Kidney epithelial cell (primary cell): ENCODE results near the gene PRMT1. TPM values are rescaled to one million over a fixed set of nuclear protein-coding genes. Genes with fewer than 3 reads are reported as not detected.
A peak's percentile ranks its signal among the peaks of the same experiment; 100 is the strongest.

Experiments
- DNase-seq: peaks from one replicate; pipeline ENCODE4 v3.0.0-alpha.2; 2010; ENCODE audit warnings: low read depth
- H3K27me3 ChIP-seq: 2 replicates; pipeline ENCODE4 v1.6.0; 2011; ENCODE audit warnings: low read length; ENCODE audit not compliant: control insufficient read depth, insufficient read depth
- H3K36me3 ChIP-seq: 2 replicates; pipeline ENCODE4 v1.5.1; 2011; ENCODE audit warnings: low read length; ENCODE audit not compliant: control insufficient read depth, insufficient read depth
- H3K4me3 ChIP-seq: 2 replicates; pipeline ENCODE4 v1.5.1; 2011; ENCODE audit warnings: low read depth, mild to moderate bottlenecking, control low read depth, low read length
- total RNA-seq: library from RNA; depleted of rRNA; stranded (reverse); fragments of >200 nt; gene quantifications from 2 replicates; pipeline ENCODE4 v1.2.3, GENCODE V29; 2015
- TF ChIP-seq, protein P1 (sequence below): IDR thresholded peaks from 2 replicates; pipeline ENCODE4 v1.5.1; 2011; ENCODE audit warnings: mild to moderate bottlenecking, moderate library complexity, low read length, control low read depth, inconsistent platforms; ENCODE audit not compliant: insufficient read depth, poor library complexity, severe bottlenecking

The PRMT1 gene
- total RNA-seq, 1 donor from 2014 or later: 284 TPM

DNA sequence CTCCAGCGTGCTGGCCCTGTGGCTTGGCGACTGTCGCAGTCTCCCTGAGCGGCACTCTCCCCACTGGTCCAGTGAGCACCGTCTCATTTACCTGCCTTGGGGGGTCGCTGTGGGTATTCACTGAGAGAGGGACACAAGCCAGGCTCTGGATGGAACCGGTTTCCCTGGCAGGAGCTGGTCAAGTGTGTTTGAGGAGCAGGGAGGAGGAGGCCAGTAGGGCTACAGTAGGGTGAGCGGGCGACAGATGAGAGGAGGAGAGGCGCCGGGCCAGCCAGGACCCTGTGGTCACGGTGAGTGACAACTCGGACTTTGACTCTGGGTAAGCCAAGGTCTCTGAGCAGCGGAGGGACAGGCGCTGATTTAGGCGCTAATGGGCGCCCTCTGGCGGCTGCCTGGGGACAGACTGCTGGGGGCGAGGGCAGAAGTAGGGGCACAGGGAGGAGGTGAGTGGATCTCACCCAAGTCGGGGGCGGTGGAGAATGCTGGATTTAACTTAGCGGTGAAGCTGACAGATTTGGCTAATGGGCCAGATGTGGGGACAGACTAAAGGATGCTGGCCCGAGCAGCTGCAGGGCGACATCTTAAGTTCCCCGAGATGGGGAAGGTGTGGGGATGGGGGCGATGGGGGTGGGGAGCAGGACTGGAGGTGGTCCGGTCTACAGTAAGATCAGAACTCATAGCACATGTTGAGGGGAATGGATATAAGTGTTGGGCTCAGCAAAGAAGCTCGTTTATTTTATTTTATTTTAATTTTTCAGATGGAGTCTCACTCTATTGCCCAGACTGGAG, 4.7 kb upstream of the PRMT1 start:
- no peaks in the 10 kb centered on the region for H3K27me3 ChIP-seq
- TF ChIP-seq, protein P1, sequence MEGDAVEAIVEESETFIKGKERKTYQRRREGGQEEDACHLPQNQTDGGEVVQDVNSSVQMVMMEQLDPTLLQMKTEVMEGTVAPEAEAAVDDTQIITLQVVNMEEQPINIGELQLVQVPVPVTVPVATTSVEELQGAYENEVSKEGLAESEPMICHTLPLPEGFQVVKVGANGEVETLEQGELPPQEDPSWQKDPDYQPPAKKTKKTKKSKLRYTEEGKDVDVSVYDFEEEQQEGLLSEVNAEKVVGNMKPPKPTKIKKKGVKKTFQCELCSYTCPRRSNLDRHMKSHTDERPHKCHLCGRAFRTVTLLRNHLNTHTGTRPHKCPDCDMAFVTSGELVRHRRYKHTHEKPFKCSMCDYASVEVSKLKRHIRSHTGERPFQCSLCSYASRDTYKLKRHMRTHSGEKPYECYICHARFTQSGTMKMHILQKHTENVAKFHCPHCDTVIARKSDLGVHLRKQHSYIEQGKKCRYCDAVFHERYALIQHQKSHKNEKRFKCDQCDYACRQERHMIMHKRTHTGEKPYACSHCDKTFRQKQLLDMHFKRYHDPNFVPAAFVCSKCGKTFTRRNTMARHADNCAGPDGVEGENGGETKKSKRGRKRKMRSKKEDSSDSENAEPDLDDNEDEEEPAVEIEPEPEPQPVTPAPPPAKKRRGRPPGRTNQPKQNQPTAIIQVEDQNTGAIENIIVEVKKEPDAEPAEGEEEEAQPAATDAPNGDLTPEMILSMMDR: peak; percentile 97
- H3K4me3 ChIP-seq: no peak overlapping the region
- no peak for DNase-seq
- no peaks in the 10 kb centered on the region for H3K36me3 ChIP-seq

DNA sequence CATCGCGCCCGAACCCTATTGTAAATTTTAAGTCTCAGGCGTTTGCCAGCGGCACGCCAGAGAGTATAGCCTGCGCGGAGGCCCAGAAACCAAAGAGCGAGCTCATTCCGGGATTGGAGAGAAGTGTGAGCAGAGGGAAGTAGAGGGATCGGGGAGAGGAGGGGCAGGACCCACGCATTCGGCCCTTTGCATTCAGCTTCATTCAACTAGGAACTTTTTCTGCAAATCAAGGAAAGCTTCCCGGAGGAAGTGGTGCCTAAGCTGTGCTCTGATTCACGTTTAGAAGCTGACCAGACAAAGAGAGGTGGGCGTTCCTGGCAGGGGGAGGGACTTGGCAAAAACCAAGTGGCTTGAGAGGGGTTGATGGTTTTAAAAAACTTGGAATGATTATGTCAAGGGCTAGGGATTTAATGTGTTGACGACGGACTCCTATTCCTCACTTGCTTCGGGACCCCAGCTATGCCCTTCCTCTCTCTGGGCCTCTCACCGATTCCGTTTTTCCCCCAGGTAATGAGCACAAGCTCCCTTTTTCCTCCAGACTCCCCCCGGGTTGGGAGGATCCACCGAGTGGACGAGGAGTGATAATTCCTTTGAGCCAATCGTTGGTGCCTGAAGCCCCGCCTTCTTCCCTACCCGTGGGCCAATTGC, 811 bp upstream of the PRMT1 start:
- TF ChIP-seq, protein P1: no peak
- DNase-seq: peak; percentile 81
- Histone ChIP-seq H3K4me3 (peak overlapping the region; percentile 40), H3K27me3 (no peaks in the 10 kb centered on the region), H3K36me3 (no peaks in the 10 kb centered on the region)

DNA sequence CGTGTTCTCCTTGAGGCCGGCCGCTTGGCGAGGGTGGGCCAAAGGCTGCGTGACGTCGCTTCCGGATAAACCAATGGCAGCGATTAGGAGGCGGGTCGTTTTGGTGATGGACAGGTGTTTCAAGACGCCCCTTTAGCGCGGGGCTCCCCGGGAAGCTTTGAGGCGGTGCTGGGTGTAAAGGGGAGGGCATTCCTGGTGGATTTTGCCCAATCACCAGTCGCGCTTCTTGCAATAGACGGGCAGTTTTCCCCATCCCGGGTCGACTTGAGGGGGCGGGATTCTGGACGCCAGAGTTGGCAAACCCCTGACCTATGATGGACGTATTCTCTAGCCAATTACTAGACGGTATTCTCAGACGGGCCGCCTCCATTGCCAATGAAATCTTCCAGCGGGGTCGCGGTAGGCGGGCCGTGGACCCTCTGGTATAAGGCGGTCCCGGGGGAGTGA, 264 bp upstream of the PRMT1 start:
- TF ChIP-seq, protein P1: no peak
- Histone ChIP-seq H3K36me3 (no peaks in the 10 kb centered on the region), H3K4me3 (peak overlapping the region; percentile 81), H3K27me3 (no peaks in the 10 kb centered on the region)
- DNase-seq: peak; percentile 98

DNA sequence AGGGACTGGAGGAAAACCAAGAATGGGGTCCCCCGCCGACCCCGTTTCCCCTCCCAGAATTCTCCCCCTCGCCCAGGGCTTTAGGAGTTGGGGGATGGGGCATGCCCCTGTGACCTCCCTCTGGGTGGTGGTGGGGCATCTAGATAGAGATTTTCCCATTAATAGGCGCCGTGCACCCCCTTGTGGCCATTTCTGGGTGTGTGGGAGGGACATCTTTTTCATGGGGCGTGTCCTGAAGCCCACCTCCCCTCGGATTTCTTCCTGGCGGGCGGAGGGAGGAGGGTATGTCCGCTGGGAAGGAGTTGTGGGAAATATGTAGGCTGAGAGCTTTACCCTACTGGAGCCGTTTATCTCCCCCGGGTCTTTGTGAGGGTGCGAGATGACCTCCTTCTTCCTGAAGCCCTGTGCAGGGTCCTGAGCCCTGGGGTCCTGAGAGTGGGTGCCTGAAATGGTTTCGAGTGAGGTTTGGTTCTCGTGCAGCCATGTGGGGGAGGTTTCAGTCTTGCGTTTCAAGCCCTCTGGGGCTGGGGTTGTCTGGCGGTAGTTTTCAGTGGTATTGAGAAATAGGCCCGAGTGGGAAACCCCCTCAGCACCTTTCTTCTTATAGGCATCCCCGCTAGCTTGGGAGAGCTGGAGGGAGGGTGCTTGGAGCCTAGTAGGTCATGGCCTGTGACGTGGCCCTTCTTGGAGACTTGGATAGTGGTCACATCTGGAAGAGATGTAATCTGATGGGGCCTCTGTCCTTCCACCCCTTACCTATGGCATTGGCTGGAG, 1.0 kb downstream of the PRMT1 start:
- Histone ChIP-seq H3K4me3 (peak overlapping the region; percentile 81), H3K27me3 (no peaks in the 10 kb centered on the region), H3K36me3 (peaks cover 4% of the 10 kb centered on the region)
- no peak for DNase-seq
- TF ChIP-seq, protein P1: peak; percentile 66

DNA sequence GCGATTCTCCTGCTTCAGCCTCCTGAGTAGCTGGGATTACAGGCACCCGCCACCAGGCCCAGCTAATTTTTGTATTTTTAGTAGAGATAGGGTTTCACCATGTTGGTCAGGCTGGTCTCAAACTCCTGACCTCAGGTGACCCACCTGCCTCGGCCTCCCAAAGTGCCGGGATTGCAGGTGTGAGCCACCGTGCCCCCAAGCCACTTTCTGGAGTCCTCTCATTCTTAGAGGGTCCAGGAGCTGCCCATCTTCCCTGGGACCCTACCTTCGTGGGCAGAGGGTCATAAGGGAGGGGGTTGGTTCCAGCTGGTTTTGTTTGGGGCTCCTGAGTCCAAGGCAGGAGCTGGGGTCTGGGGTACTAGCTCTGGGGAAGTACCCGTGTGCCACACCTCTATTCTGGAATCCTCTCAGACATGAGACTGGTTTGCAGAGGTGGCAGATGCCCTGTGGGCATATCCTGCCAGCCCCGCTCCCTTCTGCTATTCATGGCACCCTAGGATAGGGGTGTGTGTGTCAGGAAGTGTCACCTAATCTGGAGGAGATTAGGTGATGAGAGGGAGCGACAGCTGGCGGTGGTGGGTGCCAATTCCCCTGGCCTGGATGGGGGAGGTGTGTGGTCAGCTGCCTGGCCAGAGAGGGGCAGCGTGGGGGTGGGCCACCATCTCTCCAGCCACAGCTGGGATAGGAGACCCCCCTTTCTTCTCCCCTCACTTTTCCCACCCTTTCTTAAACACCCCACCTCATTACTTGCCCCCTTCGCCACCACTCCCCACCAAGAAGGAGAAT, 2.1 kb downstream of the PRMT1 start:
- TF ChIP-seq, protein P1: no peak
- Histone ChIP-seq H3K4me3 (no peak overlapping the region), H3K36me3 (peaks cover 4% of the 10 kb centered on the region), H3K27me3 (no peaks in the 10 kb centered on the region)
- no peak for DNase-seq
